Testis (tissue), 2 donors: Measurements from ENCODE around the gene SND1.

ENCODE experiments used
- CTCF ChIP-seq, 3 experiments: fragments of 450-650 bp in 2 of 3; fragments of 200-600 bp in 1 of 3; sonication (generic) in 1 of 3; IDR thresholded peaks; one replicate each; pipeline ENCODE4 v1.5.1; 2016 to 2019; ENCODE audit warnings: antibody characterized with exemption in 3 of 3, mild to moderate bottlenecking in 2 of 3, moderate library complexity in 1 of 3
- POLR2A ChIP-seq: fragments of 450-650 bp; IDR thresholded peaks from one replicate; pipeline ENCODE4 v1.6.1; 2017; ENCODE audit warnings: antibody characterized with exemption, mild to moderate bottlenecking, moderate library complexity

- TF ChIP-seq CTCF (IDR thresholded peaks at IDR 0.05) (no peak), POLR2A (no peak)
Observed at GRCh38 chr7:127809261-127809702, 157.3 kb downstream of the SND1 start.
